HG03565 (cell line): ENCODE results near the gene TCEAL4.
A peak's percentile ranks its signal among the peaks of the same experiment; 100 is the strongest.
"Not testable (repeated sequence)": the region's sequence is repeated elsewhere in the genome, so short reads cannot be mapped to it uniquely, and the experiment has no call there.

Source experiments
- ATAC-seq: cut with Tn5 transposase; IDR thresholded peaks from one replicate; pipeline ENCODE4 v1.9.1; 2021; ENCODE audit warnings: mild to moderate bottlenecking, moderate library complexity; ENCODE audit not compliant: unreplicated experiment

Gene TCEAL4

GRCh38 chrX:103586659-103587058 lies 1.3 kb downstream of the TCEAL4 start:
- ATAC-seq = no peak

- ATAC-seq = not testable (repeated sequence)
These were observed 7.0 kb downstream of the TCEAL4 start for GRCh38 chrX:103592295-103592694.

GRCh38 chrX:103595202-103595601 lies 9.9 kb downstream of the TCEAL4 start:
- not testable (repeated sequence) for ATAC-seq

- peak; percentile 53 for ATAC-seq
These were observed 22.3 kb downstream of the TCEAL4 start, which contains the start of gene TCEAL3 for GRCh38 chrX:103607364-103608305. Gene TCEAL3 (plus strand): TSS chrX:103607963. CDS start chrX:103609065, 1,102 bp downstream.

- no peak for ATAC-seq
These were observed 23.1 kb downstream of the TCEAL4 start for GRCh38 chrX:103608306-103608963.

GRCh38 chrX:103610282-103610681 lies 25.0 kb downstream of the TCEAL4 start:
- ATAC-seq = no peak

GRCh38 chrX:103613362-103613890 lies 28.1 kb downstream of the TCEAL4 start:
- ATAC-seq = no peak

- no peak for ATAC-seq
These were observed 29.7 kb downstream of the TCEAL4 start for GRCh38 chrX:103614999-103615398.

GRCh38 chrX:103615781-103616371 lies 30.6 kb downstream of the TCEAL4 start:
- ATAC-seq = no peak

- no peak for ATAC-seq
These were observed 31.4 kb downstream of the TCEAL4 start for GRCh38 chrX:103616676-103617186.

GRCh38 chrX:103624111-103624510 lies 38.8 kb downstream of the TCEAL4 start:
- no peak for ATAC-seq

GRCh38 chrX:103626855-103627254 lies 41.5 kb downstream of the TCEAL4 start:
- no peak for ATAC-seq

GRCh38 chrX:103628386-103629317 lies 43.3 kb downstream of the TCEAL4 start, which contains the start of gene TCEAL1:
Gene TCEAL1 (plus strand): TSS chrX:103628975. CDS start chrX:103629917, 942 bp downstream.
- peak; percentile 41 for ATAC-seq

GRCh38 chrX:103629318-103630170 lies 44.2 kb downstream of the TCEAL4 start:
- ATAC-seq = peak; percentile 10

- ATAC-seq = no peak
These were observed 44.8 kb downstream of the TCEAL4 start for GRCh38 chrX:103630171-103630511.

GRCh38 chrX:103631145-103631544 lies 45.8 kb downstream of the TCEAL4 start:
- no peak for ATAC-seq

GRCh38 chrX:103635436-103635835 lies 50.1 kb downstream of the TCEAL4 start:
- no peak for ATAC-seq
